Retinal pigment epithelial cell (primary cell): ENCODE data around the gene MED10.

Source experiments
- DNase-seq: peaks from one replicate; pipeline ENCODE4 v3.0.0-alpha.2; 2010; ENCODE audit warnings: low read depth
- H3K4me3 ChIP-seq: 2 replicates; pipeline ENCODE4 v1.5.1; 2011; ENCODE audit warnings: mild to moderate bottlenecking, low read length, control low read depth, moderate library complexity
- TF ChIP-seq, protein P1 (sequence below): conservative IDR thresholded peaks from 2 replicates; pipeline ENCODE4 v1.5.1; 2011; ENCODE audit warnings: low read depth, low read length, control low read depth, inconsistent platforms

The MED10 gene

DNA sequence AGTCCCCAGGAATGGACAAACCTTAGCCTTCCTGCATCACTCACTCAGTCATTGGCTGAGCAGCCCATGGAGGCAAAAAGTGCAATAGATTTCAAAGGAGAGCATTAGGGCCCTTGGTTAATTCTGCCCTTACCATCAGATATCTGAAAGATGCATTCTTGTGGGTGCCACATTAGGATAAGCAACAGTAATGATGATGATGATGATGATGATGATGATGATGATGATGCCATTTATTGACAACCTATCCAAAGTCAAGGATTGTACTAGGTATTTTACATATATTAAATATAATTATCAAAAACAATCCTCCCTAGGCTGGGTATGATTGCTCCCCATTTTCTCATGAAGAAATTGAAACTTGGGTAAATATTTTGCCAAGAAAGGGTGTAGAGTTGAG, 9.6 kb upstream of the MED10 start:
- H3K4me3 ChIP-seq, result no peak overlapping the region
- DNase-seq, result no peak
- TF ChIP-seq, protein P1, sequence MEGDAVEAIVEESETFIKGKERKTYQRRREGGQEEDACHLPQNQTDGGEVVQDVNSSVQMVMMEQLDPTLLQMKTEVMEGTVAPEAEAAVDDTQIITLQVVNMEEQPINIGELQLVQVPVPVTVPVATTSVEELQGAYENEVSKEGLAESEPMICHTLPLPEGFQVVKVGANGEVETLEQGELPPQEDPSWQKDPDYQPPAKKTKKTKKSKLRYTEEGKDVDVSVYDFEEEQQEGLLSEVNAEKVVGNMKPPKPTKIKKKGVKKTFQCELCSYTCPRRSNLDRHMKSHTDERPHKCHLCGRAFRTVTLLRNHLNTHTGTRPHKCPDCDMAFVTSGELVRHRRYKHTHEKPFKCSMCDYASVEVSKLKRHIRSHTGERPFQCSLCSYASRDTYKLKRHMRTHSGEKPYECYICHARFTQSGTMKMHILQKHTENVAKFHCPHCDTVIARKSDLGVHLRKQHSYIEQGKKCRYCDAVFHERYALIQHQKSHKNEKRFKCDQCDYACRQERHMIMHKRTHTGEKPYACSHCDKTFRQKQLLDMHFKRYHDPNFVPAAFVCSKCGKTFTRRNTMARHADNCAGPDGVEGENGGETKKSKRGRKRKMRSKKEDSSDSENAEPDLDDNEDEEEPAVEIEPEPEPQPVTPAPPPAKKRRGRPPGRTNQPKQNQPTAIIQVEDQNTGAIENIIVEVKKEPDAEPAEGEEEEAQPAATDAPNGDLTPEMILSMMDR, result no peak

DNA sequence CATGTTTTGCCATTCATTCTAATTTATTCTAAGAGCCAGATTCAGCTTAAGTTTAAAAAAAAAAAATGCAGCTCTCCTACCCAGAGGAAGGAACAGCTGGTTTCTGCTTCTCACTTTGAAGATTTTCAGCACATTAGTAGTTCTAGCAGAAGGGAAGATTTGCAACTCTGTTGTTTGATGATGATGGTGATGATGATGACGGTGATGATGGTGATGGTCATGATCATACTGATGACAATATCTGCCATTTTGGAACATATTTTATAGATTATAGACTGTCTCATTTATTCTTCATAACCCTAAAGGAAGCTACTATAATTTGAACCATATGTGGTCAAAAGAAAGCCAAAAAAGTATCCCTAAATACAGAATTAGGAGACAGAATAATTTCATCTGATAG, 7.9 kb upstream of the MED10 start:
- no peak overlapping the region for H3K4me3 ChIP-seq
- DNase-seq, result no peak
- TF ChIP-seq, protein P1, result no peak

DNA sequence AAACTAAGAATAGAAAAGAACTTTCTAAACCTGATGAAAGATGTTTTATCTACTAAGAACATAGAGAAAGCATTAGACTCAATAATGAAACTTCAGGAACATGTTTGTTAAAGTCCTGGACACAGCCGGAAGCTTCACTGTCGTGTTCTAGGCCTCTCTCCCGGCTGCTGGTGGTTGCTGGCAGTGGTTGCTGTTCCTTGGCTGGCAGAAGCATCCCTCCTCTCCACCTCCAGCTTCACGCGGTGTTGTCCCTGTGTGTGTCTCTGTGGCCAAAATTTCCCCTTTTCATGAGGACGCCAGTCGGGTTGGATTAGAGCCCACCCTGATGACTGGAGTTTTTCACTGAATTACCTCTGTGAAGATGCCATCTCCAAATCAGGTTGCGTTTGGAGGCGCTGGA, 6.5 kb upstream of the MED10 start:
- no peak for DNase-seq
- no peak overlapping the region for H3K4me3 ChIP-seq
- TF ChIP-seq, protein P1, result no peak

GRCh38 chr5:6383376-6383775, 5.0 kb upstream of the MED10 start:
- DNase-seq, result no peak
- no peak overlapping the region for H3K4me3 ChIP-seq

GRCh38 chr5:6379246-6379645, 899 bp upstream of the MED10 start:
- peak overlapping the region; percentile 93 for H3K4me3 ChIP-seq
- TF ChIP-seq, protein P1, result no peak
- DNase-seq, result no peak

More at GRCh38 chr5:6383376-6383775, 5.0 kb upstream of the MED10 start:
- TF ChIP-seq, protein P1, result no peak

DNA sequence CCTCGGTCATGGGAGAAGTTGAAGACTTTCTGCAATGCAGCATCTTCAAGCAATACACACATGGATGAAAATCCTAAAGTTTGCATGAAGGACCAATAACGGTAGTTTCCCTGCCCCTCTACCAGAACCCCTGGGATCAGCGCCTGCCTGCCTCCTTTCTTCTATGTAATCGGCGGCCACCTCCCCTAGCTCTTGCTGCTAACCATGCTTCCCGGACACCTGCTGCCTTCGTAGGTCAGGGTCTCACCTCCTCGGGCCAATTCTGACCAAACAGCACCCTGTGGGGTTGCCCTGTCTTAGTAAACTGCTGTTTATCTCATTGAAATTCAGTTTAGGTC, 388 bp upstream of the MED10 start:
- H3K4me3 ChIP-seq, result peak overlapping the region; percentile 93
- TF ChIP-seq, protein P1, result no peak
- DNase-seq, result no peak

DNA sequence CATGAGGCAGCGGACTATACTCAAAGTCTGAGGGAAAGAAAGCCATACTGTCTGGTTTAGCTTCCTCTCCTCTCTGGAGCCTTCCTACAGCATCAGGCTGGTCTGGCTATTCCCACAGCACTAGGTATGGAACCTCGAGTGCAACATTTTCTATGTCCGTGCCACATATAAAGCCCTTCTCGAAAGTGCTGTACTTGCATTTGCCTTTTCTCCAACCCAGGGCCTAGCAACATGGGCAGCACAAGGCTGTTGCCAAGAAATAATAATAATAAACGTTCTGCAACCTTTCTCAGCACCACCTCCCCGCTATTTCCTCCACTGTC, 804 bp downstream of the MED10 start:
- TF ChIP-seq, protein P1, result no peak
- H3K4me3 ChIP-seq, result peak overlapping the region; percentile 93
- no peak for DNase-seq
